SKM-1 treated with dmso at 0.1 percent for 144 hours (cell line): Measurements from ENCODE around the gene CTSF.
"Not testable (repeated sequence)": the region's sequence is repeated elsewhere in the genome, so short reads cannot be mapped to it uniquely, and the experiment has no call there.

Source experiments
- DNase-seq: peaks from one replicate; lab custom pipeline; 2025; ENCODE audit not compliant: unreplicated experiment; lab: John Stamatoyannopoulos, UW

The CTSF gene

DNA sequence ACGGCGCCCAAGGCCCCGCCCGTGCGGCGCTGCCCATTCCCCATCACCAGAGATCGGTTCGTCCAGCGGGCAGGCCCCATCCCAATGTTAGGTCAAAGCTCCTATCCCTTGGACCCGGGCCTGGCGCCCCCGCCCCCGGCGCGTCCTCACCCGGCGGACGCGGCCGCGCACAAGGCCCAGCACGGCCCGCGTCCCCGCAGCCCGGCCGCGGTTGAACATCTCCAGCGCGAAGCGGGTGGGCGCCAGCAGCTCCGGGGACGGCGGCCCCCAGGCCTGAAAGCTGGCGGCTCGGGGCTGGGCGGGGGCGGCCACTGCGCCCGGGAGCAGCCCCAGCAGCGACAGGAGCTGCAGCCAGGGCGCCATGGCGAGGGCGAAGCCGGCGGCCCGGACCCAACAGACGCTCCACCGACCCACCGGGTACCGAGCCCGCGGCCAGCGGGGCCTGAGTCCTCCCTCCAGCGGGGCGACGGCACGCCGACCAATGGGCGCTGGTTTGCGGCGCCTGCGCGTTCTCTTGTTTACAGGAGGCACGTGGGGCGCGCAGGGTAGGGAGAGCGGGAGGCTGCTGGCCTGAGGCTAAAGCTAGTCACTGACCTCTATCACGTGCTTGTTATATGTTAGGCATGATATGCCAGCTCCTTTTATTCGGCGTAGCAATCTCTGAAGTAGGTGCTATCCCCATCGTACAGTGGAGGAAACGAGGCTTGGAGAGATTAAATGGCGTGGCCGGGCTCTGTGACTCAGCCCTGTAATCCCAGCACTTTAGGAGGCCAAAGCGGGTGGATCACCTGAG lies at the start of gene CTSF:
CTSF (minus strand) TSS at position 483 of the 793 bp plus-strand sequence; CDS start at position 363, 120 bp downstream.
- DNase-seq = peak; percentile 40

GRCh38 chr11:66617155-66617834 lies 48.9 kb upstream of the CTSF start:
- DNase-seq = peak; percentile 73

DNA sequence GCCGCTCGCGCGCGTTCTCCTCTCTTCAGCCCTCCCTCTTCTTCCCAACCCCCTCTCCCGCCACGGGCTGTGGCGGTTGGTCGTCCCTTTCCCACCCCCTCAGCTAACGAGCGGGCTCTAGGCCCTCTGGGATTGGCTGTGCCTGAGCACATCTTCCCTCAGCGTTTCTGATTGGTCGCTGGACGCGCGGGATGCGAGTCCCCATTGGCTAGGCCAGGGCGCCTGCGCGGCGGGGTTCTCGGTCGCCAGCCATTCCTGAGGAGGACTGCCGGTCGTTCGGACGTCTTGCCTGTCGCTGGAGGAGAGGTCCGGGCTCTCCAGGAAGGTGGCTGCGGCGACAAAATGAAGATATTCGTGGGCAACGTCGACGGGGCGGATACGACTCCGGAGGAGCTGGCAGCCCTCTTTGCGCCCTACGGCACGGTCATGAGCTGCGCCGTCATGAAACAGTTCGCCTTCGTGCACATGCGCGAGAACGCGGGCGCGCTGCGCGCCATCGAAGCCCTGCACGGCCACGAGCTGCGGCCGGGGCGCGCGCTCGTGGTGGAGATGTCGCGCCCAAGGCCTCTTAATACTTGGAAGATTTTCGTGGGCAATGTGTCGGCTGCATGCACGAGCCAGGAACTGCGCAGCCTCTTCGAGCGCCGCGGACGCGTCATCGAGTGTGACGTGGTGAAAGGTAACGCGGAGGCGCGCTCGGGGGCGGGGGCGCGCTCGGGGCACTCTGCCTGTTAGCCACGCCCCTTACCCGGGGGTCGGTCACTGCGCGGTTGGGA lies 48.2 kb upstream of the CTSF start, which contains the start of gene RBM14:
RBM14 (plus strand) TSS at position 252 of the 776 bp plus-strand sequence; CDS start at position 343, 91 bp downstream.
- peak; percentile 98 for DNase-seq

DNA sequence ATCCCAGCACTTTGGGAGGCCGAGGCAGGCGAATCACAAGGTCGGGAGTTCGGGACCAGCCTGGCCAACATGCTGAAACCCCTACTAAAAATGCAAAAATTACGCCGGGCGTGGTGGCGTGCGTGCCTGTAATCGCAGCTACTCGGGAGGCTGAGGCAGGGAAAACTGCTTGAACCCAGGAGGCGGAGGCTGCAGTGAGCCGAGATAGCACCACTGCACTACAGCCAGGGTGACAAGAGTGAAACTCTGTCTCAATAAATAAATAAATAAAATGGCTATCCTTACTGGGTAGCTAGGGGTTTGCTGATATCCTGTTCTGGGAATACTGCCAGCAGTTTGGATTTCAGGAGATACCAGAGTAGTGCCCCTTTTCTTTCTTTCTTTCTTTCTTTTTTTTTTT lies 45.7 kb upstream of the CTSF start:
- no peak for DNase-seq

DNA sequence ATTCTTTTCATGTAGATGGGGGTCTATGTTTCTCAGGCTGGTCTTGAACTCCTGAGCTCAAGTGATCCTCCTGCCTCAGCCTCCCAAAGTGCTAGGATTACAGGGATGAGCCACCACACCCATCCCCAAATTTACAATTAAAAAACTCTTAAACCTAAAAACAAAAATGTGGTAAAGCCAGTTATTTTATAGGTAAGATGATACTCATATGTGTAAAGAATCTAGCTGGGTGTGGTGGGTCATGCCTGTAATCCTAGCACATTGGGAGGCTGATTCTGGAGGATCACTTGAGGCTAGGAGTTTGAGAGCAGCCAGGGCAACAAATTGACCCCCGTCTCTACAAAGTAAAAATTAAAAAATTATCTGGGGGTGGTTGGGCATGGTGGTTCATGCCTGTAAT lies 44.1 kb upstream of the CTSF start:
- DNase-seq = no peak

DNA sequence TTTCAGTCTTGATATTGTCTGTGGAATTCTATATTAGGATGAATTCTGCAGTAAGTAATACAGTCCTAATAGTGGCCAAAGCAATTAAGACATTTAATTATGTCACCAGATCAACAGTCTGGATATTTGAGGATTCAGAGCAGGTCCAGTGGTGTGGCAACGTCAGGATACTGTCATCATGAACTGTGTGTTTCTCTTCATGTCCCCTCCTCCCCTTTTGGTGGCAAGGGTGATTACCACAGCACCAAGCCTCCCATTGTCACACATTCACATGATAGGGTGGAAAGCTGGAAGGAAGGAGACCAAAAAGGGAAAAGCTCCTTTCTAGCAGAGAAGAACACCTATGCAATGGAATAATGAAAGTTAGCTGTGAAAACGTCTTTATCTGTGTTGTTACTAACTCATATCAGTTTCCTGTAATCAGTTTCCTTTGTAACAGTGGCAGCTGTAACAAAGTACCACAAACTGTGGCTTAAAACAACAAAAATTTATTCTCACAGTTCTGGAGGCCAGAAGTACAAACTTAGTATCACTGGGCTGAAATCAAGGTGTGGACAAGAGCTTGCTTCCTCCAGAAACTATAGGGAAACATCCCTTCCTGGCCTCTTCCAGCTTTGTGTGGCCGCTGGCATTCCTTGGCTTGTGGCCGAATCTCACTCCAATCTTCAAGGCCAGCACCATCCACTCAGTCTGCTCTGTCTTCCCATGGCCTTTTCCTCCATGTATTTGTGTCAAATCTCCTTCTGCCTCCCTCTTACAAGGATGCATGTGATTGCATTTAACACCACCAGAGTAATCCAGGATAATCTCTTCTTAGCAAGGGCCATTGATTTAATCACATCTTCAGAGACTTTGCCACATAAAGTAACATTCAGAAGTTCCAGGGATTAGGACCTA lies 41.6 kb upstream of the CTSF start:
- no peak for DNase-seq

- no peak for DNase-seq
These were observed 38.9 kb upstream of the CTSF start for GRCh38 chr11:66607126-66607834.

DNA sequence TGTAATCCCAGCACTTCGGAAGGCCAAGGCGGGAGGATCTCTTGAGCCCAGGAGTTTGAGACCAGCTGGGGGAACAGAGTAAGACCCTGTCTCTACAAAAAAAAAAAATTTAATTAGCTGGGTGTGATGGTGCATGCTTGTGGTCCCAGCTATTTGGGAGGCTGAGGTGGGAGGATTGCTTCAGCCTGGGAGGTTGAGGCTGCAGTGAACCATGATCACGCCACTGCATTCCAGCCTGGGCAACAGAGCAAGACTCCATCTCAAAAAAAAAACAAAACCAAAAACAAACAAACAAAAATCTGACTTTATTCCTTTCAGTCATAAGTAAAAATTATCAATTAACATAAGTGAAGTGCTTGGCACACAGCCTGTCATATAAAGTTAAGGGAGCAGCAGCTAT lies 38.2 kb upstream of the CTSF start:
- DNase-seq = not testable (repeated sequence)

GRCh38 chr11:66604155-66604554 lies 35.7 kb upstream of the CTSF start:
- no peak for DNase-seq

GRCh38 chr11:66603072-66603471 lies 34.7 kb upstream of the CTSF start:
- DNase-seq = no peak

- peak; percentile 24 for DNase-seq
These were observed 32.3 kb upstream of the CTSF start for GRCh38 chr11:66600631-66601233.

- no peak for DNase-seq
These were observed 31.8 kb upstream of the CTSF start for GRCh38 chr11:66600219-66600618.

GRCh38 chr11:66598993-66599392 lies 30.6 kb upstream of the CTSF start:
- no peak for DNase-seq

DNA sequence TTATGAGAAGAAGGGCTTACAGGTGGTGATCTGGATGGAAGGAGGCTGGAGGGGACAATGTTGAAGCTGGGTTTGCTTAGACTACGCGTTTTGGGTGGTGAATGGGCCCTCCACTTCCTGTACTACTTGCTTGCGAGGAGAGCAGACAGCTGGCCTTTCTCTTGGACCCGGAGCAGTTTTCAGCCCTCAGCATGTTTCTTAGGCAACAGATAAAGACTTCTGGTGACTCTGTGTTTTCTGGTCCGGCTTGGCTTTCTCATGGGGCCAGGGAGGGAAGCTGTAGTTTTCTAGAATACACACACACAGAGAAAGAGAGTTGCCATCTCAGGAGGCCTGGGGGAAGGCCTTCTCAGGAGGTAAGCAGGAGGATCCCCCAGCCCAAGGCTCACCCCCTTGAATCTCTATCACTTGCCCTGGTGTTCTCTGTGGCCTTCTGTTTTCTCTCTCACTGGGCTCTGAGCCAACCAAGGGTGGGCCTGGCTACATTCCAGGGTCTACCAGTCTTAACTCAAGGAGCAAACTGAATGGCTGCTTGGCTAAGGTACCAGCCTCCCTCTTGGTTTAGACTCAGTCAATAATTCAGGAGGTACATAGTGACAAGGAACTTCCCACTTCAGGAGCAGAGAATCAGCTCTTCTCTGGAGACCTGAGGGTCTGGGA lies 27.0 kb upstream of the CTSF start:
- peak; percentile 49 for DNase-seq

DNA sequence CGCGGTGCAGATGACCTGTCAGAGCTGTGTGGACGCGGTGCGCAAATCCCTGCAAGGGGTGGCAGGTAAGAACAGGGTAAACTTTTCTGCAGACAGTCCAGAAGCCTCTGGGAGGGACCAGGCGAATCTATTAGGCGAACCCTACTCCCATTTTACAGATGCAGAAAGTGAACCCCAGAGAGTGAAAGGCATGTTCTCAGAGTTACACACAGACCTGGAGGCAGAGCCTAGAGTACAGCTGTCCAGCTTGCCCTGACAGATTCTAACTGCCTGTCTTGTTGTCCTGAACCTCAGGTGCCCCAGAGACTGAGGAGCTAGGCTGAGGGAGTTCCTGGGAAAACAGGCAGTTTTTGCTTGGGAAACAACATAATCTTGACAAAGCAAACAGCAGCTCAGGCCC lies 25.2 kb upstream of the CTSF start:
- DNase-seq = no peak

DNA sequence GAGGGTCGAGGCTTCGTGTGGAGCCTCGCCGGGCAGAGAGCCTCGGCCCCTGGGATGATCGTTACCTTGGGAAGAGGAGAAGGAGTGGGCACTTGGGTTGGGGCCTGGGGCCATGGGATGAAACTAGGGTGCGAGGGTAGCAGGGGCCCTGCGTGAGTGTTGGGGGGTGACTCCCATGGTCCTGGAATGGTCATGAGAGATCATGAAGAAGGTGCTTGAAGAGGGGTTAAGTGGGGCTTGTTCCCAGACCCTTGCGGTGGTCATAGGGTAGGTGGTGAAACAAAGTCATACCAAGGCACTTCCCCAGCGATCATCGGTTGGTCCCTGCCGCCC lies 24.9 kb upstream of the CTSF start:
- no peak for DNase-seq

- DNase-seq = peak; percentile 92
These were observed 24.3 kb upstream of the CTSF start, which contains the start of the genes CCDC87 and CCS for GRCh38 chr11:66592457-66593302. Gene CCDC87 (minus strand): TSS chr11:66593063. CDS start chr11:66593015, 48 bp downstream. Gene CCS (plus strand): TSS chr11:66593185. CDS start chr11:66593262, 77 bp downstream.

GRCh38 chr11:66591175-66591574 lies 22.8 kb upstream of the CTSF start:
- no peak for DNase-seq
